Stomach (tissue), 4 donors: ENCODE results near the gene UBAC2.

Experiments
- CTCF ChIP-seq, 7 experiments: fragments of 450-650 bp in 4 of 7; fragments of 200-600 bp in 3 of 7; sonication (generic) in 3 of 7; IDR thresholded peaks; one replicate each; pipeline ENCODE4 v1.5.1; 2016 to 2019; ENCODE audit warnings: antibody characterized with exemption in 7 of 7, control low read depth in 2 of 7, mild to moderate bottlenecking in 1 of 7
- EP300 ChIP-seq: sonication (generic); formaldehyde crosslinking; IDR thresholded peaks from one replicate; pipeline ENCODE4 v1.6.1; 2017; ENCODE audit warnings: antibody characterized with exemption
- POLR2A ChIP-seq, 4 donors: fragments of 450-650 bp; IDR thresholded peaks; one replicate each; pipeline ENCODE4 v1.6.1; 2016; ENCODE audit warnings: antibody characterized with exemption in 4 of 4, control low read depth in 2 of 4, mild to moderate bottlenecking in 1 of 4, moderate library complexity in 1 of 4
- POLR2AphosphoS5 ChIP-seq, 3 donors: sonication (generic); formaldehyde crosslinking; IDR thresholded peaks; one replicate each; pipeline ENCODE4 v1.6.1; 2016; ENCODE audit warnings: antibody characterized with exemption in 3 of 3

- TF ChIP-seq CTCF (IDR thresholded peaks at IDR 0.05) (no peak), POLR2A (IDR thresholded peaks at IDR 0.05) (no peak), EP300 (no peak), POLR2AphosphoS5 (IDR thresholded peaks at IDR 0.05) (no peak)
These were observed 28.4 kb downstream of the UBAC2 start for GRCh38 chr13:99228737-99229691.
